Prostate gland (tissue), 2 donors: ENCODE data around the gene FOXN1. TPM values are rescaled to one million over a fixed set of nuclear protein-coding genes. Genes with fewer than 3 reads are reported as not detected.

Experiments
- DNase-seq: peaks from one replicate; pipeline ENCODE4 v3.0.0-alpha.2; 2019; ENCODE audit warnings: low spot score
- H3K27ac ChIP-seq, 2 donors: fragments of 200-600 bp; sonication (generic); 2 replicates each; pipeline ENCODE4 v1.5.1; 2017 to 2019
- H3K27me3 ChIP-seq: fragments of 200-600 bp; sonication (generic); replicated peaks from 2 replicates; pipeline ENCODE4 v1.5.1; 2019; ENCODE audit not compliant: insufficient read depth
- H3K36me3 ChIP-seq, 2 donors: fragments of 200-600 bp; sonication (generic); 1 replicate in 1 of 2; 2 replicates in 1 of 2; pipeline versions ENCODE4 v1.5.1 to v1.8.1; 2017 to 2019
- H3K4me1 ChIP-seq: fragments of 200-600 bp; sonication (generic); replicated peaks from 2 replicates; pipeline ENCODE4 v1.5.1; 2019
- H3K4me3 ChIP-seq, 2 donors: fragments of 200-600 bp; sonication (generic); 2 replicates each; pipeline ENCODE4 v1.5.1; 2017 to 2019
- H3K9me3 ChIP-seq: fragments of 200-600 bp; sonication (generic); 2 replicates; pipeline ENCODE4 v1.5.1; 2017
- CTCF ChIP-seq, 4 experiments: fragments of 200-600 bp in 2 of 4; fragments of 450-650 bp in 2 of 4; sonication (generic) in 2 of 4; IDR thresholded peaks; 1 replicate in 3 of 4; 2 replicates in 1 of 4; pipeline ENCODE4 v1.5.1; 2016 to 2019; ENCODE audit warnings: antibody characterized with exemption in 4 of 4, mild to moderate bottlenecking in 2 of 4, moderate library complexity in 2 of 4
- POLR2A ChIP-seq: fragments of 450-650 bp; IDR thresholded peaks from one replicate; pipeline ENCODE4 v1.6.1; 2016; ENCODE audit warnings: antibody characterized with exemption, mild to moderate bottlenecking
- POLR2AphosphoS5 ChIP-seq: sonication (generic); formaldehyde crosslinking; IDR thresholded peaks from one replicate; pipeline ENCODE4 v1.6.1; 2017; ENCODE audit warnings: antibody characterized with exemption
- WGBS: methylation state at CpG from one replicate; pipeline ENCODE4 v1.1.5; 2018; 5-methylcytosine and 5-hydroxymethylcytosine counted together
- intact Hi-C: fragments of 100-400 bp; cut with DNase I; formaldehyde crosslinking; loops from one replicate; pipeline ENCODE4 v1.14.2; 2022
- total RNA-seq, 2 donors: library from RNA; depleted of rRNA; stranded (reverse); fragments of >200 nt; gene quantifications; one replicate each; pipeline ENCODE4 v1.1.0, GENCODE V29; 2016

The FOXN1 gene
- total RNA-seq, 2 donors from 2014 or later, result 0.64 to 1.2 TPM

- no peak for TF ChIP-seq CTCF (IDR thresholded peaks at IDR 0.05)
- H3K9me3 ChIP-seq, result no peaks in the 10 kb centered on the region
- peaks cover 0 to 11% of the 10 kb centered on the region in 2 donors for H3K36me3 ChIP-seq
- WGBS, result 93% methylated on average over 5 of the region's 5 CpGs
- H3K27ac ChIP-seq, result peak overlapping the region in 1 of 2 donors; percentile 68
- intact Hi-C loops, result no loop called here
- no peak for DNase-seq
- peak overlapping the region; percentile 60 to 93 for H3K4me3 ChIP-seq
- no peaks in the 10 kb centered on the region for H3K4me1 ChIP-seq
- no peaks in the 10 kb centered on the region for H3K27me3 ChIP-seq
Measured at GRCh38 chr17:28553000-28553505, 46.9 kb downstream of the FOXN1 start.

- Histone ChIP-seq H3K4me1 (no peaks in the 10 kb centered on the region), H3K27ac (no peak overlapping the region), H3K36me3 (peaks cover 6 to 12% of the 10 kb centered on the region in 2 donors), H3K27me3 (no peaks in the 10 kb centered on the region), H3K4me3 (no peak overlapping the region), H3K9me3 (no peaks in the 10 kb centered on the region)
- no peak for DNase-seq
- intact Hi-C loops, result no loop called here
- TF ChIP-seq POLR2AphosphoS5 (no peak), CTCF (IDR thresholded peaks at IDR 0.05) (no peak), POLR2A (no peak)
- WGBS, result 82% methylated on average over 6 of the region's 6 CpGs
Measured at GRCh38 chr17:28554565-28554964, 48.4 kb downstream of the FOXN1 start.

GRCh38 chr17:28555022-28555421 is 48.9 kb downstream of the FOXN1 start:
- Histone ChIP-seq H3K27me3 (no peaks in the 10 kb centered on the region), H3K4me3 (no peak overlapping the region), H3K9me3 (no peaks in the 10 kb centered on the region), H3K27ac (no peak overlapping the region), H3K4me1 (no peaks in the 10 kb centered on the region), H3K36me3 (peaks cover 6 to 12% of the 10 kb centered on the region in 2 donors)
- TF ChIP-seq CTCF (IDR thresholded peaks at IDR 0.05), result no peak
- no peak for DNase-seq
- intact Hi-C loops, result no loop called here
- 93% methylated on average over 3 of the region's 3 CpGs for WGBS

- intact Hi-C loops, result no loop called here
- Histone ChIP-seq H3K4me3 (no peak overlapping the region), H3K4me1 (no peaks in the 10 kb centered on the region), H3K9me3 (no peaks in the 10 kb centered on the region), H3K36me3 (peaks cover 2 to 4% of the 10 kb centered on the region in 2 donors), H3K27ac (no peak overlapping the region), H3K27me3 (no peaks in the 10 kb centered on the region)
- WGBS, result 83% methylated on average over 3 of the region's 3 CpGs
- no peak for DNase-seq
- TF ChIP-seq POLR2A (no peak), CTCF (IDR thresholded peaks at IDR 0.05) (no peak)
Measured at GRCh38 chr17:28563475-28563874, 57.3 kb downstream of the FOXN1 start.

GRCh38 chr17:28567604-28568003 is 61.5 kb downstream of the FOXN1 start:
- 87% methylated on average over 3 of the region's 3 CpGs for whole genome bisulfite sequencing

More at GRCh38 chr17:28567604-28568003, 61.5 kb downstream of the FOXN1 start:
- Histone ChIP-seq H3K4me1 (peaks cover 6% of the 10 kb centered on the region), H3K36me3 (peaks cover 0 to 4% of the 10 kb centered on the region in 2 donors), H3K4me3 (no peak overlapping the region), H3K27me3 (no peaks in the 10 kb centered on the region), H3K9me3 (no peaks in the 10 kb centered on the region), H3K27ac (no peak overlapping the region)
- no peak for DNase-seq
- TF ChIP-seq CTCF (IDR thresholded peaks at IDR 0.05) (no peak), POLR2AphosphoS5 (no peak), POLR2A (no peak)
- intact Hi-C loops, result no loop called here
